HG03457 (cell line): ENCODE measurements around the gene YIPF2.
"Not testable (repeated sequence)": the region's sequence is repeated elsewhere in the genome, so short reads cannot be mapped to it uniquely, and the experiment has no call there.

ENCODE experiments used
- ATAC-seq: cut with Tn5 transposase; IDR thresholded peaks from one replicate; pipeline ENCODE4 v1.9.1; 2021; ENCODE audit warnings: moderate number of reproducible peaks; ENCODE audit not compliant: unreplicated experiment

The YIPF2 gene

DNA sequence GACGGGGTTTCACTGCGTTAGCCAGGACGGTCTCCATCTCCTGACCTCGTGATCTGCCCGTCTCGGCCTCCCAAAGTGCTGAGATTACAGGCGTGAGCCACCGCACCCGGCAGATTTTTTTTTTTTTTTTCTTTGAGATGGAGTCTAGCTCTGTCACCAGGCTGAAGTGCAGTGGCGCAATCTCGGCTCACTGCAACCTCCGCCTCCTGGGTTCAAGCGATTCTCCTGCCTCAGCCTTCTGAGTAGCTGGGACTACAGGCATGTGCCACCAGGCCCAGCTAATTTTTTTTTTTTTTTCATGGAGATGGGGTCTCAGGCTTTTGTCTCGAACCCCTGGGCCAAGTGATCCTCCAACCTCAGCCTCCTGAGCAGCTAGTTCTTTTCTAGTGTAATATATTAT is 13.2 kb upstream of the YIPF2 start:
- not testable (repeated sequence) for ATAC-seq

DNA sequence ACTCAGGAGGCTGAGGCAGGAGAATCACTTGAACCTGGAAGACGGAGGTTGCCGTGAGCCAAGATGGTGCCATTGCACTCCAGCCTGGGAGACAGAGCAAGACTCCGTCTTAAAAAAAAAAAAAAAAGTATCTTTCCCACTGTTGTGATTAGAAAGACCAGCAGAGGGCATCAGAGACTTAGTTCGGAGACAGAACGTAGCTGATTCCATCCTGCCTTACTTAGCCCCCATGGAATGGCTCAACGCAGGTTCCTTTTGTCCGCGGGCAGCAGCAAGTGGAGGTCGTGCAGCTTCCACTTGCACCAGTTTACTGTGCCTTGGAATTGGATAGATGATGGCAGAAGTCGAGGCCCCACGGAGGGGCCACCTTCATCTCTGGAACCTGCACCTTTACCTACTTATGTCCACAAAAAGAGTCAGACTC is 8.2 kb upstream of the YIPF2 start:
- ATAC-seq: no peak

DNA sequence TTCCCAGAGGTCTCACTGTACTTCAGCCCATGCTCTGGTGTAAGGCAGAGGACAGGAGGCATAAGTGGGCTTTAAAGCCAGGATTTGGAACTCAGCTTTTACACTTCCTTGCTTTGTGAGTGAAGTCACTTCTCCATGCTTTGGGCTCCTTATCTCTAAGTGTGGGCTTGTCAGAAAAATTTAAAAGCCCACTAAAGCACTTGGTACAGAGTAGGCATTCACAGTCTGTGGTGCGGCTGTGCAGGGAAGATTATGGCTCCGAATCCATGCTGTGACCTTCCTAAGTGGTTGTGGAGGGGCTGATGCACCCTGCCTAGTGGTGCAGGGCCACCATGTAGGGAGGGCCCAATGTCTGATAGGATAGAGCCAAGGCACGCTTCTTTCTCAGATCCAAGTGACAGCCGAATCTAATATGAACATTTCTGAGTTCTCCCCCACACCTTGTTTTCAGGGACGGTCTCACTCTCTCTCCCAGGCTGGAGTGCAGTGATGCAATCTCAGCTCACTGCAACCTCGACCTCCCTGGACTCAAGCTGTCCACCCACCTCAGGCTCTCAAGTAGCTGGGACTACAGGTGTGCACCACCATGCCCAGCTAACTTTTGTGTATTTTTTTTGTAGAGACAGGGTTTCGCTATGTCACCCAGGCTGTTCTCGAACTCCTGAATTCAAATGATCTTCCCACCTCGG is 7.1 kb upstream of the YIPF2 start:
- no peak for ATAC-seq

DNA sequence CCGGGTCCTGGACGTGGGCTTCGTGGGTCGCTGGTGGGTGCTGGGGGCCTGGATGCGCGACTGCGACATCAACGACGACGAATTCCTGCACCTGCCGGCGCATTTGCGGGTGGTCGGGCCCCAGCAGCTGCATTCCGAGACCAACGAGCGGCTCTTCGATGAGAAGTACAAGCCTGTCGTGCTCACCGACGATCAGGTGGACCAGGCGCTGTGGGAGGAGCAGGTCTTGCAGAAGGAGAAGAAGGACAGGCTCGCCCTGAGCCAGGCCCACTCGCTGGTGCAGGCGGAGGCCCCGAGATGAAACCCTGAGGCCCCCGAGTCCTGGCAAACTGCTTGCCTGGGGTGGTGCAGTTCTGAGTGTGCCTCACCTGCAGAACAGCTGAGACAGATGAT is 959 bp upstream of the YIPF2 start:
- ATAC-seq: no peak

DNA sequence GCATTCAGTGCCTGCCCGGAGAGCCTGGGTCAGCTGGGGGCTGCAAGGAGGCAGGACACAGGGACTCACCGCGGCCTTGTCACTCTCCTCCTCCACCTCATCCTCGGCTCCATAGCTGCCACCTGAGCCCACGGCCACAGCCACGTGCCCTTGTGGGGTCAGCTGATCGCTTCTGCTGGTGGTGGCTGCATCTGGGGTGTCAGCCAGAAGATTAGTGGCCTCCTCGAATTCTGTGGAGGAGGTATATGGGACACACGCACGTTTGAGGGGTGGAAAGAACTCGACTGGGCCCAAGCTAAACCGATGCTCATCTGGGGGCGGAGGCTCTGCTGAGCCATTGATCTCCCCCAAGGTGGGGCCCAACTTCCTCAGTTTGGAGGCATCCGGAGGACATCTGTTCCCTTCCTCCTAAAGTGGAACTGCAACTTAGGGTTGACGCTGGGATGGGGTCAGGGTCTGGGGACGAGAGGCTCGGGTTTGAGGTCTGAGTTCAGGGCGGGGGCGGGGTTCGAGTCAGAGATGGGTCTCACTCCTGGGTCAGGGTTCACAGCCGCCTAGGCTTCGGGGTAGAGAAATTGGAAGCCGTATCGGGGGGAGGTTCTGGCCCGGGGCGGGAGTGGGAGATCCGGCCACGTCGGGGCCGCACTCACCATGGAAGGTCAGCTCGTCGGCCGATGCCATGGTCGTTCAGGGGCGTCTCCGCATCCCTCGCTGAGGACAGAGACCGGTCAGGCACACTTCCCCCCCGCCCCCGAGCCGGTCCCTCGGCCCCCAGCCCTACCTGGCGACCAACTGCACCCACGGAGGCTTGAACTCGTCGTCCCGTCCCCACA is 493 bp downstream of the YIPF2 start:
- no peak for ATAC-seq

DNA sequence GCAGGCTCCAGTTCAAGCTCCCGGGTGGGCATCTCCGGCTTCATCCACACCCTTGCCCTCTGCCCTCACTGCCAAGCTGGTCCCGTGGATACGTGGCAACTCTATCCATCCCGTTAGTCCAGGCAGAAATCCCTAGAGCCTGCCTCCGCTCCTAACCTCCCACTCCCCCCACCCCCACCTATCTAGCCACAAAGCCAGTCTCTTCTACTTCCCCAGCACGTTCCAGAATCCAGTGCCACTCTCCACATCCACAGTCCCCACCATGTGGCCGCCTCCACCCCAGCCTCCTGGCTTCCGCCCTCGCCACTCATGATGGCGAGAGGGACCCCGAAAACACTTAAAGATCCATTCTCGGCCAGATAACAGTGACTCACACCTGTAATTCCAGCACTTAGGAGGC is 3.8 kb downstream of the YIPF2 start:
- ATAC-seq: no peak

DNA sequence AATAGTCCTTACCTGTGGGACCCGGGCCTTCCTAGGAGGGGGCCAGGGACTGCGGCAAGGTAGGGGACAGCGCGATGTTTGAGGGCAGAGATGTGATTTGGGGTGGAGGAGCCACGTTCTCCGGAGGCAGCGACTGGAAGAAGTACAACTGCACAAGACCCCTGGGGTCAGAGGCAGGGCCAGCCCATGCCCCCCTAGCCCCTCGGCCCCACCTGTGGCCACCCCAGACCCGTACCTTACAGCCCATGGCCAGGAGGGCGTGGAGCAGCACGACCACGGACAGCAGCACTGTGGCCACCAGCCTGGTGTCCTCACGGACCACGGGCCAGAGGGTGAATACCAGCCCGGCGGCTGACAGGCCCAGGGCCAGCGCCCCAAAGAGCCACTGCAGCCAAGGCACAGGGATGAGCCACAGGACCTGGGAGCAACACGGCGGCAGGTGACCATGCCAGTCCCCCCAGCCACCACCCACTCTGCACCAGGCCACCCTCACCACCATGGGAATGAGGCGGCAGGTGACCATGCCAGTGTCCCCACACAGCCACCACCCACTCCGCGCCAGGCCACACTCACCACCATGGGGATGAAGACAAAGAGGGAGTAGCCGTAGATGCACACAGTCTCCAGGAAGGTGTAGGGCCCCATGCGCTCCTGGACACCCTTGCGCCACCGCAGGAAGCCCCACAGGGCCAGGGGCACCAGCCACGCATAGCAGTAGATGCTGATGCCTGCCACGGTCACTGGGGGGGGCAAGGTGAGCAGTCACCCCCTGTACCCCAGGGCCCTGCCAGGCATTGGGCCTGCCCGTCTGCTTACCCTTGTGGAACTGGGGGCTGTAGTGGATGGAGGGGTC is 5.0 kb downstream of the YIPF2 start:
- no peak for ATAC-seq

DNA sequence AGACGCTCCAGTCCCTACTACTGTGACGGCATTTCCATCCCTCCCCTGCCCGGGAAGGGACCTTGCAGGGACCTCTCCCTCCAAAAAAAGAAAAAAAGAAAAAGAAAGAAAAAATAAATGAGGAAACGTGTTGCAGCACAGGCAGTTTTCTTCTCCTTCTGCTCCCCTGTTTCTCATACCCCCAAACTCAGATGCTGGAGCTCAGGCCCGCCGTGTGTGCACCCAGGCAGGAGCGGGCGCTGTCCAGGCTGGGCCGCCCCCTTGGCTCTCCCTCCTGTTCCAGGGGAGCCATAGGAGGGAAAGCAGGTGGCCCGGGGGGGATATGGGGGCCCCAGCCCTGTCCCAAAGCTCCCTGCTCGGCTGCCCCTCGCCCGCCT is 5.8 kb downstream of the YIPF2 start:
- no peak for ATAC-seq

DNA sequence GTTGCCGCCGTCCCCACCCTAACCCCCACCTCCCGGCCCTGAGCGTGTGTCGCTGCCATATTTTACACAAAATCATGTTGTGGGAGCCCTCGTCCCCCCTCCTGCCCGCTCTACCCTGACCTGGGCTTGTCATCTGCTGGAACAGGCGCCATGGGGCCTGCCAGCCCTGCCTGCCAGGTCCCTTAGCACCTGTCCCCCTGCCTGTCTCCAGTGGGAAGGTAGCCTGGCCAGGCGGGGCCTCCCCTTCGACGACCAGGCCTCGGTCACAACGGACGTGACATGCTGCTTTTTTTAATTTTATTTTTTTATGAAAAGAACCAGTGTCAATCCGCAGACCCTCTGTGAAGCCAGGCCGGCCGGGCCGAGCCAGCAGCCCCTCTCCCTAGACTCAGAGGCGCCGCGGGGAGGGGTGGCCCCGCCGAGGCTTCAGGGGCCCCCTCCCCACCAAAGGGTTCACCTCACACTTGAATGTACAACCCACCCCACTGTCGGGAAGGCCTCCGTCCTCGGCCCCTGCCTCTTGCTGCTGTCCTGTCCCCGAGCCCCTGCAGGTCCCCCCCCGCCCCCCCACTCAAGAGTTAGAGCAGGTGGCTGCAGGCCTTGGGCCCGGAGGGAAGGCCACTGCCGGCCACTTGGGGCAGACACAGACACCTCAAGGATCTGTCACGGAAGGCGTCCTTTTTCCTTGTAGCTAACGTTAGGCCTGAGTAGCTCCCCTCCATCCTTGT is 6.4 kb downstream of the YIPF2 start:
- ATAC-seq: no peak

DNA sequence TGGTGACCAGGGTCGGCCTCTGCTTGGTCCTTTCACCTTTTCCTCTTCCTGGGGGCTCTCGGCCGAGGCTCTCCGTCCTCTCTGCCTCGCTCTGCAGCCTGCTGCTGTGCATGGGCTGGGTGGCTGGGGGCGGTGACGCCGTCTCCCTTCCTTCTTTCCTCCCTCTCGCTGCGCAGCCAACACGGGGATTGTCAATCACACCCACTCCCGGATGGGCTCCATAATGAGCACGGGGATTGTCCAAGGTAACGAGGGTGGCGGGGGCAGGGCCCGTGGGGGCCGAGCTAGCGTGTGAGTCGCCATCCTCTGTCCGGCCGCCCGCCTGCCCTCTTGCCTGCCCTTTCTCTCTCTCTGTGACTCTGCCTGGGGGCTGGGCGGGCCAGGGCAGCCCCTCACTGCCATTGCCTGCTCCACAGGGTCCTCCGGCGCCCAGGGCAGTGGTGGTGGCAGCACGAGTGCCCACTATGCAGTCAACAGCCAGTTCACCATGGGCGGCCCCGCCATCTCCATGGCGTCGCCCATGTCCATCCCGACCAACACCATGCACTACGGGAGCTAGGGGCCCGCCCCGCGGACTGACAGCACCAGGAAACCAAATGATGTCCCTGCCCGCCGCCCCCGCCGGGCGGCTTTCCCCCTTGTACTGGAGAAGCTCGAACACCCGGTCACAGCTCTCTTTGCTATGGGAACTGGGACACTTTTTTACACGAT is 7.1 kb downstream of the YIPF2 start:
- ATAC-seq: no peak

DNA sequence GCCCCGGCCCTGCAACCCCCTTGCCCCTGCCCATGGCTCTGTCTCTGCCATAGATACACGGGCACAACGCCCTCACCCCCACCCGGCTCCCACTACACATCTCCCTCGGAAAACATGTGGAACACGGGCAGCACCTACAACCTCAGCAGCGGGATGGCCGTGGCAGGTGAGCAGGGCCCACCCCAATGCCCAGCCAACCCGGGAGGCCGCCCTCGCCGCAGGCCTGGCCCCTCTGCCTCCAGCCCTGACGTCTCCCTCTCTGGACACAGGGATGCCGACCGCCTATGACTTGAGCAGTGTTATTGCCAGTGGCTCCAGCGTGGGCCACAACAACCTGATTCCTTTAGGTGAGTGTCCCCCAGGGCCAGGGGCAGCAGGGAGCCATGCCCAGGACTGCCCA is 7.7 kb downstream of the YIPF2 start:
- no peak for ATAC-seq

DNA sequence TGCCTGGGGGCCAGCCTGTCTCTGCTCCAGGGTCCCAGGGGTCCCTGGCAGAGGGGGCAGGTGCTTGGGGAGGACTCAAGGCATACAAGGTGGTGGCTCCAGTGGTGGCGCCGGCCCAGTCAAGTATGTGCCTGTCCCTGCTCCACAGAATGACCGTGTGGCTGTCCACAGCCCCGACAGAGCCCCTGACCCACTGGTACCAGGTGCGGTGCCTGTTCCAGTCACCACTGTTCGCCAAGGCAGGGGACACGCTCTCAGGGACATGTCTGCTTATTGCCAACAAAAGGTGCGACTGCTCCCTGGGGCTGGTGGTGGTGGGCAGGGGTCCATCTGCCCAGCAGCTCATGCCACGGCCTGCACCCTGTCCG is 8.2 kb downstream of the YIPF2 start:
- no peak for ATAC-seq

DNA sequence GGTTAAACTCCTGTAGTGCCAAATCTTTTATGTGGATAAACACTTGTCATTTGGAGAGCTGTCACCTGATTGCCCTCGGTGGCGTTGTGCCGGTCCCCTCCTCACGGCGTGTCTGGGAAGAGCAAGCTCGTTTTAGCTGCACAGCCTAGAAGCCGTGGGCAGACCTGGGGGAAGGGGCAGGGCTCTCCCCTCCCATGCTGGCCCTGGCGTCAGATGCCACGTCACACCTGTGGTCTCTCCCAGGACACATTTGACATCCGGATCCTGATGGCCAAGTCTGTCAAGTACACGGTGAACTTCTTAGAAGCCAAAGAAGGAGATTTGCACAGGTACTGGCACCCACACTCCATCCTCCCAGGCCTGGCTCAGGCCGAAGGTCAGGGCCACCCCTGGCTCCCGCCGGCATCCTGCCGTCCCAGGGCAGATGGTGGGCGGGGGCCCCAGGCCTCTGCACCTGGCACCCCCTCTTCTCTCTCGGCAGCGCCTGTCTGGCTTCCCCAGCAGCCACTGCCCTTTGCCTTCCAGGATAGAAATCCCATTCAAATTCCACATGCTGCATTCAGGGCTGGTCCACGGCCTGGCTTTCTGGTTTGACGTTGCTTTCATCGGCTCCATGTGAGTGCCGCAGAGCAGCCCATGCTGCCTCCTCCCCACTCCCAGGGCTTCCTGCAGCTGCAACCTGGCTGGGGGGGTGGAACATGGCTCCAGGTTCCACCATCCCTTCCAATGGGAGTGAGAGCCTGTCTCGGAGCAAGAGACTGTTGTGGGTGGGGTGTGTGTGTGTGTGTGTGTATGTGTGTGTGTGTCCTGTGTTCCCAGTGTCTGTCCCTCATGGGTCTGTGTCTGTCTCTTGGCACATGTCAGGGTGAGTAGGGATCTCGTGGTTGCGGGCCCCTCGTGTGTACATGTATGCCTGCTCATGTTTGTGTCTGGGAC is 8.8 kb downstream of the YIPF2 start:
- ATAC-seq: no peak

DNA sequence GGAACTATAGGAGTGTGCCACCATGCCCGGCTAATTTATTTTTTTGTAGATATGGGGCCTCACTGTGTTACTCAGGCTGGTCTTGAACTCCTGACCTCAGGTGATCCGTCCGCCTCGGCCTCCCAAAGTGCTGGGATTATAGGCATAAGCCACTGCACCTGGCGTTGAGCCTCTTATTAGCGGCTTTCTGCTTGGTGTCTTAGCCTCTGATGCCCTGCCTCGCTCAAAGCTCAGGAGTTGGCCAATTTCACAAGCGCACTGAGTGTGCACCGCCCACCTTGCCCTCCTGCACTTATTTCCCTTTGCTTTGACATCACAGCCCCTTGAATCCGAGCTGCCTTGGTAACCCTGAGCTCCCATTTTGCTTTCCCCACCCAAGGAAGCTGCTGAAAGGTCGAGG is 10.1 kb downstream of the YIPF2 start:
- ATAC-seq: no peak

DNA sequence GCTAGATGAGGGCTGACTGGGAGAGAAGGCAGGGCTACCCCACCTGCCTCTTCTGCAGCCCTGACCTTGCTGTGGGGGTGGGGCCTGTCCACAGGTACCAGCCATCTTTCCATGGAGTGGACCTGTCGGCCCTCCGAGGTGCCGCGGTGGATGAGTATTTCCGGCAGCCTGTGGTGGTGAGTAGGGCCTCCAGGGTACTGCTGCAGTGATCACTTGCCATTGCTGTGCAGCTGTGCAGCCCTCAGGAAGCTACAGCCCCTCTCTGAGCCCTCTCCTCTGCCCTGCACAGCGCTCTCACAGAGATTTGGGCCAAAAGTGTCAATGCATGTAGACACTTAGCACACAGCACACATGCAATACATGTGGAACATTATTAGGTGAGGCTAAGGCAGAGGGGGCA is 11.8 kb downstream of the YIPF2 start:
- no peak for ATAC-seq

DNA sequence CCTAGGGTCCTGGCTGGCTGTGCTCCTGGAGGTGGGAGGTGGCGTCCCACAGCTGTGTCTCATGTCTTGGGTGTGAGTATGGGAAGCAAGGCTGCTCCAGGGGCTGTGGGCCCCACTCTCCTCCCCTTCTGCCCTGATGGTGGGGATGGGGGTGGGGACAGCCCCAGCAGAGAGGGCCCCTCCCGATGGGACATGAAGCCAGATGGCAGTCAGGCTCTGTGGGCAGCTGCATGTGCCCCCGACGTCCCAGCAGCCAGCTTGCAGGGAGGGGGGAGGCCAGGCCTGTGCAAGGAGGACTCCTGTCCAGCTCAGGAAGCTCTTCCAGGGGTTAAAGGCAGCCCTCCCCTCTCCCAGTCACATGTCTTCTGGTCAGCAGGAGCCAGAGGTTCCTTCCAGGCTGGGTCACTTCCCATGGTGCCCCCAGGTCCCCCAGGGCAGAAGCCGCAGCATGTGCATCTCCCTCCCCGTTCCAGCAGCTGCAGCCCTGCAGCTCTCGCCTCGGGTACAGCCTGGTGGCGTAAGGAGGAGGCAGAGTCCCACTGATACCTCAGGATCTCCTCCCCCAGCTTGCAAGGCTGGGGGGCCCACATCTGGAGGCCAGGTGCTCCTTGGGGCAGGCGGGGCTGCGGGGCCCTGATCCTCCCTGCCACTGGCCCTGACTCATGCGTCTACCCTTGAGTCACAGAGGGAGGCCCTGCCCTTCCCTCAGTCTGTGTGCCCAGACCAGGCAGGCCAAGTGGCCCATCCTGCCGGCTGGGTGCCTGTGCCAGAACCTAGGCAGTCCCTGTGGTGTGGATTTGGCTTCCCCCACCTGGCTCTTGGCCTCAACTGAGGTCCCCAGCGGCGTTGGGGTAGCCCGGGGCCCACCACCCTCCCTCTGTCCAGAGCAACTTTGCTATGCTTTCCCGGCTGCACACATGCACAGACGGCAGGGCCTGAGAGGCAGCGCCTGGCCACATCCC is 13.0 kb downstream of the YIPF2 start:
- ATAC-seq: no peak

DNA sequence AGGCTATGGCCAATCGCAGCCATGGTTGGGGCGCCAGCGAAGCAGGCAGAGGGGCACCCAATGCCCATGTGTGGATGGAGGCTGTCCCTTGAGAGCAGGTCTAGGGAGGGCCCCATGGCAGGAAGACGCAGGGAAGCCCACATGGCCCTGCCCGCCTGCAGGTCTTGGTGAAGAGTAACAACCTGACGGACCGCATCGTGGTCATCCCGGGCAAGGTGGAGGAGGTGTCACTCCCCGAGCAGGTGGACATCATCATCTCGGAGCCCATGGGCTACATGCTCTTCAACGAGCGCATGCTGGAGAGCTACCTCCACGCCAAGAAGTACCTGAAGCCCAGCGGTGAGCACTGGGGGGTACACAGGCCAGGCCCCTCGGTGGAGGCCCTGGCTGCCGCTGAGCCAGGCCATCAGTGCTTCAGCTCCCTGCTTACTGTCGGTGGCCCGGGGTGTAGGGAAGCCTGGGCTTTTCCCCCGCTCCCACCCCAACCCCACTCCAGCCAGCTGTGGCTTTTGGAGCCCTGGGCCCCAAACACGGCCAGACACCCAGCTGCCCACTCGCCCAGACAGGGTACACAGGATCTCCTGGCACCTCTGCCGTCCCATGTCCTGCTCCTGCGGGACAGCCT is 14.6 kb downstream of the YIPF2 start:
- ATAC-seq: no peak

DNA sequence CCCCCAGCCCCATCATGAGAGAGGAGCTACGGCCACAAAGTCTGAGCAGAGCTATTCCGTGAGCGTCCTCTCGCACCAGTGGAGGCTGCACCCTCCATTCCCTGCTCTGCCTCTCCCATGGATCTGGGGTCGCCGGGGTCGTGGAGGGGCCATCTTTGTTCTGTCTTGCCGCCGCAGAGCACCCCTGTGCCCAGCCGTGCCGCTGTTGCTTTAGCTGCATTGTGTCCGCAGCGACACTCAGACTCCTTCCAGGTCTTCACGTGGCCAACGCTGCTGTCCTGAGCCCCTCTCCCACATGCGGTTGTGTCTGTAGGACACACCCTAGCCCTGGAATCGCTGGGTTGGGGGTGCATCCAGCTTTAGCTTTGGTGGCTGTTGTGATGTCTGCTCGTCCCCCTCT is 15.8 kb downstream of the YIPF2 start:
- no peak for ATAC-seq
